GM15510 (cell line): ENCODE results near the gene SF3B3.

Source experiments
- POLR2A ChIP-seq: IDR thresholded peaks from 3 replicates; pipeline ENCODE4 v1.6.1; 2011; ENCODE audit warnings: borderline replicate concordance; ENCODE audit not compliant: insufficient read length; ENCODE audit errors: extremely low read depth

SF3B3 gene

GRCh38 chr16:70572050-70572925, 48.7 kb downstream of the SF3B3 start:
- no peak for TF ChIP-seq POLR2A

- TF ChIP-seq POLR2A = no peak
Observed at GRCh38 chr16:70572926-70573270, 49.3 kb downstream of the SF3B3 start.

GRCh38 chr16:70573451-70574121, 50.0 kb downstream of the SF3B3 start:
- TF ChIP-seq POLR2A = no peak

GRCh38 chr16:70574595-70575271, 51.1 kb downstream of the SF3B3 start:
- no peak for TF ChIP-seq POLR2A

- no peak for TF ChIP-seq POLR2A
Observed at GRCh38 chr16:70575376-70575775, 51.8 kb downstream of the SF3B3 start.

GRCh38 chr16:70576431-70577255, 53.0 kb downstream of the SF3B3 start:
- TF ChIP-seq POLR2A = no peak

- TF ChIP-seq POLR2A = no peak
Observed at GRCh38 chr16:70577256-70577698, 53.7 kb downstream of the SF3B3 start.

GRCh38 chr16:70578035-70578434, 54.4 kb downstream of the SF3B3 start:
- no peak for TF ChIP-seq POLR2A

GRCh38 chr16:70579248-70579647, 55.6 kb downstream of the SF3B3 start:
- TF ChIP-seq POLR2A = no peak

- TF ChIP-seq POLR2A = no peak
Observed at GRCh38 chr16:70579648-70580630, 56.3 kb downstream of the SF3B3 start.

GRCh38 chr16:70582280-70582978, 58.8 kb downstream of the SF3B3 start:
- TF ChIP-seq POLR2A = no peak

- no peak for TF ChIP-seq POLR2A
Observed at GRCh38 chr16:70586731-70587130, 63.1 kb downstream of the SF3B3 start.

- TF ChIP-seq POLR2A = no peak
Observed at GRCh38 chr16:70588565-70588964, 64.9 kb downstream of the SF3B3 start.

GRCh38 chr16:70589998-70590471, 66.4 kb downstream of the SF3B3 start:
- no peak for TF ChIP-seq POLR2A
